Cerebellar cortex (tissue), 1 donor: ENCODE data around the gene EGR2.

ENCODE experiments used
- DNase-seq: peaks from one replicate; pipeline ENCODE4 v3.0.0-alpha.2; 2015; ENCODE audit warnings: low spot score

EGR2 gene

GRCh38 chr10:62816331-62817120, at the start of gene EGR2:
Gene EGR2, minus strand, starts transcription at chr10:62816366. Its CDS starts 337 bp downstream, at chr10:62816029.
- peak; percentile 94 for DNase-seq

DNA sequence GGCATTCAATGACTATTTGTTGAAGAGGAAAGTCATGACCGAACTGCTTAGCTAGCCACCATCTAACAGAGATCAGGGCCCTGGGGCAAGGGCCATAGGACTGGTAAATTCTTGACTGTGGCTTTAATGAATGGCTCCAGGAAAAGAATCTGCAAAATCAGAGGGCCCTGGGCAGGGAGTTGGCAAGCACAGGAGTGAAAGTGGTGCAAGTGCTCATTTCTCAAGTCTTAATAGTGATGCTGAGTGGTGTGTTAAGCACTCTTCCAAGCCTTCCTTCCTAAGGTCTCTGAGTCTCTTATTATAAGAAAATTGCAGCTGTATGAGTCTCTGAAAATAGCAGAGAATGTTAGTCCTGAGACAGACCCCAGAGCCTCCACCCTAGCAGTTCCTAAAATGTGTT, 46.3 kb upstream of the EGR2 start:
- DNase-seq, result no peak

DNA sequence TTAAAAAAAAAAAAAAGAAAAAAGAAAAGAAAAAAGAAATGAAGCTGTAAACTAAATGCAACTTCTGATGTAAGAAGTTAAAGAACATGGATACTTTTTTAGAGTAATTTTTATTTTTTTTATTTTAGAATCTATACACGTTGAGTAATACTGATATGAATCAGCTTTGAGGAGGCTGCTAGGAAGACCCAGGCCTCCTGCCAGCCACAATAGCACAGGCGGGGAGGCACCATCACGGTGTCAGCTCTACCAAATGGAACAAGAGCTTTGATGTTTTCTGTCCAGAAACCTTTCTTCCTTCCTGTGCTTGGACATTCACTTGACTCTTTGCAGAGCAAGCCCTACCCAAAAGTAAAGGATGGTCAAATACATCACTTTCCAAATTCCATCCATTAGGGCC, 45.3 kb upstream of the EGR2 start:
- no peak for DNase-seq

DNA sequence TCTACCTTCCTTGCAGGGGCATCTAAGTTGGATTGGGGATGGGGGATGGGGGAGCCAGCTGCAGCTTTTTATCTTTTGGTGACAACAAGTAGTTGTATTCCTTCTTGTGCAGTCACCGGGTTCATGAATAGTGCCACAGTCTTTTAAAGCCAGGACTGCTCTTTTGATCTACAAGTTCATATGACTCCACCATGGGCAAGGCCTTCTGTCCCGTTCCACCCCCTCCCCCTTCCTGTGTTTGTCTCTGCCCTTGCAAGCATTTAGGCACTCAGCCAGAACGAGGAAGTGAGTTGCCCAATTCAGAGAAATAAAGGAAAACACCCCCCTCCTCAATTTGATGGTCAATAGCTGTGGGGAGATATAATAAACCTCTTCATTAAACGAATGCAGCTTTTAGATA, 44.8 kb upstream of the EGR2 start:
- no peak for DNase-seq

DNA sequence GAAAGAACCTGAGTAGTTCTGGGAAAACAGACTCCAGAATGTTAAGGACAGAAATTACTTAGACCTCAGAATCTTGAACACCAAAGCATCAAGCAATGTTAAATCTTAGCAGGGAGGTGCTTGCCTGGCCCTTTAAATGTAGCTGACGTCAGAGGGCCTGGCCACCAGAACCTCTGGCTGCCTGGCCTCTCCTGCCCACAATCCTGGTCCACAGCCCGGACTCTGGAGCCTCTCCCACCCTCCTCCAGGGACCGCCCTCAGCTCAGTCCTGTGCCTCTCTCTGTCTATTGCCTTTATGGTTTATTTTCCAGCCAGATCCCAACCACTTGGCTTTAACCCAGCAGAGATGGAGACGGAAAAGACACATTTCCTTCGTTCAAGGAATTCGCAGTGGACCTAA, 42.2 kb upstream of the EGR2 start:
- no peak for DNase-seq

DNA sequence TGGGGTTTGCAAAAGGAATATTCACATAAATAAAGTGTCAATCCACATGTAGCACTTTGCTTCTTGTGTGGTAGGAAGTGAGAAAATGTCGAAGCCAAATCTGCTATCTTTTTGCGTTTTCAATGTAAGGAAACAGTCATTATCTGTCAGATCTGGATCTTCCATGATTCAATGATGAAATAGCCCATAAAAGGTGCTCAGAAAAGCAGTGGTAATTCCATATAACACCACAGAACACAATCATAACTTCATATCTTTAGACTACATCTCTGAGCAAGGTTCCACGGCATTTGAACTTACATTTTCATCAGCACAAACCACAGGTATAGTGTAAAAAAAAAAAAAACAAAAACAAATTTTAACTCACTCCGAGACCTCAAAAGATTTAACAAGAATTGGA, 39.9 kb upstream of the EGR2 start:
- DNase-seq, result no peak

- no peak for DNase-seq
These were observed 37.5 kb upstream of the EGR2 start for GRCh38 chr10:62853710-62854109.

DNA sequence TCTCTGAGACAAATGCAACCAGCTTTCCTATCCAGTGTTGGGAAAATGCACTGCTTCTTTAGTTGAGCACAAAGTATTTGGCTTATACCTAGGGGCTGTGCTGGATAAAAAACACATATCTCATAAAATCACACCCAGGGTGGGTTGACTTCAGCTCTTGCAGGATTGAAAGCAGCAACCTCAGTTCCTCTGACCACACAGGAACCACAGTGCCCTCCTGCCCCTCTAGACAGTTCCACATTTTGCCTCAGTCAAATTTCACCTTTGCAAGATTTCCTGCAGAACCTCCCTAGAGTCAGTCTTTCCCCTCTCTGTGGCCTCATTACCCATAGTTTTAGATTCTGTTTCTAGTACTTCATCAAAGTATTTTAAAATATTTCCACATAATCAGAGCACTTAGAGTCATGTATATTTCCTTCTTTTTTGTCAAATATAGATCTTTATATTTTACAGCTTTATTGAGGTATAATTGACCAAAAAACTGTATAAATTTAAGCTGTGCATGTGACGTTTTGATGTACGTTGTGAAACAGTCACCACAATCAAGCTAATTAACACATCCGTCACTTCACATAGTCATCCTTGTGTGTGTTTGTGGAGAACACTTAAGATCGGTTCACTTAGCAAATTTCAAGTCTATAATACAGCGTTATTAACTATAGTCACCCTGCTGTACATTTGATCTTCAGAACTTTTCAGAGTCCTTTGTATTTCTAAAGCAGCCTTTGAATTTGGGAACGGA, 37.0 kb upstream of the EGR2 start:
- no peak for DNase-seq

GRCh38 chr10:62851442-62851841, 35.3 kb upstream of the EGR2 start:
- DNase-seq, result peak; percentile 4

DNA sequence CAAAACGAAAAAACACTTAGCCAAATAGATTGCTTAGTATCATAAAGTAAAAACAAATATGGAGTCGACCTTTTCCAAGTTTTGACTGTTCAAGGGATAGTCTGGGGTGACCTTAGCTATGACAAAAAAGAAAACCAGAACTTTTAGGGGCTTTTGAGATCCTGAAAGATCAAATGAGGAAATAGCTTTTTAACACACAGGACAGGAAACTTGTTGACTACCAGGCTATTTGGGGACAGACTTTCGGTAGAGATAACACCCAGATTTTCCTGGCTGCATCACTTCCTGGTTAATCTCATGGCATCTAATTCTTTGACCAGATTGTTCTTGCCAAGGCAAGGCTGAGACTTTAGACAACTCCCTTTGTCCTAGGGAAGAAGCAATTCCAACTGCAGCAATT, 34.5 kb upstream of the EGR2 start:
- DNase-seq, result no peak

DNA sequence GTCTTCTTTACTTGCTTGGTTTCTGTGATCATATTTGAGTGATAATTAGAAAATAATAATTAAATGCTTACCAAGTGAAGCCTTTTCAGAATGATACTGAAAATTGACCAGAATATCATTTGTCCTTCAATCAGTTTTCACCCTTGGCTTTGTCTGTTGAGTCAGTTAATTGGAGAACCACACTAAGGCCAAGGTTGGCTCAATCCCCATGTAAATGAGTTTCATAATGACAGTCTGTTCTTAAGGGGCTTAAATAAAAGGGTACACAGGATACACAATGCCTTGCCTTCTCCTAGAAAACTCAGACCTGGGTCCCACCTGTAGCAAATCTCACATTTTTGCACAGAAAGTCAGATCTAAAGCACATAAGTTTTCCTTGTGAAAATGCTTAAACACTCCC, 31.3 kb upstream of the EGR2 start:
- DNase-seq, result no peak

GRCh38 chr10:62844280-62845011, 28.3 kb upstream of the EGR2 start:
- DNase-seq, result no peak

GRCh38 chr10:62843600-62843999, 27.4 kb upstream of the EGR2 start:
- no peak for DNase-seq

GRCh38 chr10:62842983-62843382, 26.8 kb upstream of the EGR2 start:
- DNase-seq, result no peak

GRCh38 chr10:62839590-62839989, 23.4 kb upstream of the EGR2 start:
- no peak for DNase-seq

DNA sequence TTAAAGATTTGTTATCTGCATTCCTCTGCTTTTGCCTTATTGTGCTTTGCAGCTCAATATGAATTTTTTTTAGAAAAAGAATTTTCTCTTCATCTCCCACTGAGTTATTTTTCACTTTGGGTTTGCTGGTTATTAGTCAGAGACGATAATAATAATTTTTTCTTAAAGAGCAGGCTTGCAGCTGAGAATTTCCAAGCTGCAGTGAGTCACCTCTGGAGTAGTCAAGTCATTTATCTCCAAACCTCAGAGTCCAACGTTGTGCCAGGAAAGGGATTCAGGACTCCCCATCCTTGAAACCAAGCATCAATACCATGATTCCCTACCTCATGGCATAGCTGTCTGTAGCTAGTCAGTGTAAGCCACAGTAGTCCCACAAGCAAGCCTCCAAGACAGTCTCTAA, 15.2 kb upstream of the EGR2 start:
- DNase-seq, result no peak

DNA sequence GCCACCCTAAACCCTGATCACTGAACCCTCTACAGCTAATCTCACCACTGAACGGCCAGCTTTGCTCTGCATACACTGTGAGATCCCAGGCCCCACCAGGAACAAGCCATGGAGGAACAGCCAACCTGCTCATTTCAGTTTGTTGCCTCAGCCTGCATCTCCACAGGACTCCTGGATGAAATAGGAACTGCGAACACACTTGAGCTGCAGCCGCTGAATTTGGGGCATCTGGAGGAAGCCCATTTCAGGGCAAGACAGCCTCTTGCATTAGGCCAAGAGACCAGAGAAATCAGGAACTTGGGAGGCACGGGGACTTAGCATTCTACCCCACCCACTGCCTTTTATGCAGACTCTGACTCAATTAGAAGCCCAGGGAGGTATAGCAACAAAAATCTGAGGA, 14.5 kb upstream of the EGR2 start:
- DNase-seq, result no peak

DNA sequence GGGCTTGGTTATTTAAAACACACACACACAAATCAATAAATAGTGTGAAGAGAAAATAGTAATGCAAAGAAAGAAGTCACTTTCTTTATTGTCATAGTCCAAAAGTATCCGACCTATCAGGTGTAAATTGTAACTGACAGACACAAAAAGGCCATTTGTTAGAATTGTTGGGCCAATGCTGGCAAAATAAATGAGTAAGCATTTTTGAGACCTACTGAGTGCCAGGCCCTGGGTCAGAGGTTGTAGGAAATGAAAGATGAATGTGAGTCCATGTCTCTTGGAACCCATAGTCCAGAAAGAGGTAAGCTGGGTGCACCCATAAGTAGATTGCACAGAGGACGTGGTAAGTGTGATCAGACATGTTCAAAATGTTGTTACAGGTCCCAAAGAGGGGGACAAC, 13.5 kb upstream of the EGR2 start:
- DNase-seq, result no peak

DNA sequence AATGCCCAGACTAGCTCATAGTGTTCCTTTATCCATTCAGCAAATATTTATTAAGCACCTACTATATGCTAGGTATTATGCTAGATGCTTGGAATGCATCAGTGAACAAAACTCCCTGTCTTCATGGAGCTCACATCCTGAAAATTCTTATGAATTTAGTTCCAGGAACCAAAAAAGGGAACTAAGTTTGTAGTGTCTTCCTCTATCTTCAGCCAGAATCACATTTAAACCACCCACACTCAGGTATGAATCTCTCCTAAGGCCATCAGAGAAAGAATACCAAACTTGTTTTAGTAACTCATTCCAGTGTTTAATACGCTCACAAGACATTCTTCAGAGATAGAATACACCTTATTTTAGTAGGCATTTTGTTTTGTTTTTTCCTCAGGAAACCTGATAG, 10.1 kb upstream of the EGR2 start:
- no peak for DNase-seq

GRCh38 chr10:62820586-62820985, 4.4 kb upstream of the EGR2 start:
- no peak for DNase-seq

- DNase-seq, result no peak
These were observed 3.2 kb upstream of the EGR2 start for GRCh38 chr10:62819141-62819920.

- no peak for DNase-seq
These were observed 2.4 kb upstream of the EGR2 start for GRCh38 chr10:62818426-62819011.
